ENCODE results near the gene BCL2L2. TPM values are rescaled to one million over a fixed set of nuclear protein-coding genes. Genes with fewer than 3 reads are reported as not detected.
"Not testable (repeated sequence)": the region's sequence is repeated elsewhere in the genome, so short reads cannot be mapped to it uniquely, and the experiment has no call there.

The BCL2L2 gene, protein sequence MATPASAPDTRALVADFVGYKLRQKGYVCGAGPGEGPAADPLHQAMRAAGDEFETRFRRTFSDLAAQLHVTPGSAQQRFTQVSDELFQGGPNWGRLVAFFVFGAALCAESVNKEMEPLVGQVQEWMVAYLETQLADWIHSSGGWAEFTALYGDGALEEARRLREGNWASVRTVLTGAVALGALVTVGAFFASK
- 15.1 and 18.3 TPM in 2 replicates for total RNA-seq (2014; rRNA removed; shearing (Covaris generic); ENCODE audit: low replicate concordance)

DNA sequence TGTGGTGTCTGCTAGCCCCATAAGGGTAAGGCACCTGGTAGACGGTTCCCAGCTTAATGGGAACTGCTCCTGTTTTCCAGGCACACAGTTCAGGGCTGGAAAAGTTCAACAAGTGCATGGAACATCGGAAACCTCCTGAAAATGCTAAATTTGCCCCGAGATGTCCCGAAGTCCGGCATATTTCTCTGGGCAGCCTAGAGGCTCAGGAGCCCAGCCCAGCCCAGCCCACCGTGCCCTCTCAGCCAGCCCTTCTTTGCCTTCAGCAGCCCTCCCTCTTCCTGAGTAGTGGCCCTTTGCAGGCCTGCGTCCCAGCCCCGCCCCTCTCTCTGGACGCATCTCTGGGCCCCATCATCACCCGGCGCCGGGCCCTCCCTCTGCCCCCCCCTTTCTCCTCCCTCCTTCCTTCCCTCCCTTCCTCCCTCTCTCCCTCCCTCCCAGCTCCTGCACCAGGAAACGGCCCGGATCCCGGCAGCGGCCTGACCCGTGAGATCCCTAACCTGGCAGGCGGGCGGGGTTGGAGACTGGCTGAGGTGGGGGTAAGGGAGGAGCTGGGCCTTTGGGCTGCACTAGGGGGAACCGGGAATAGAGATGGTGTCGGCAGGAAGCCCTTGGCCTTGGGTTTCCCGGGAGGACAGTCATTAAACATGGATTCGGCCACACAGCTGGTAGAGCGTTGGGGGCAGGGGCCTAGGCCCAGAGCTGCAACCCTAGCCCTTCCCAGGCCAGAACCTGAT, at the start of gene BCL2L2:
Gene BCL2L2, plus strand, starts transcription at position 422 of the 734 bp plus-strand sequence. CDS start 935 bp downstream, outside the sequence.
- Histone ChIP-seq H3K9me3 (ENCODE audit: low read length) (no peaks in the 10 kb centered on the region), H3K27ac (ENCODE audit: low read length) (peak within 1 kb of the TSS; percentile 59), H3K36me3 (ENCODE audit: insufficient read depth, low read length) (peaks cover 9% of the 10 kb centered on the region; the same call in 1 of the 2 replicates), H2AFZ (ENCODE audit: low read length) (peak within 1 kb of the TSS; percentile 69; the same call in 1 of the 2 replicates), H3K4me1 (ENCODE audit: low read length) (peaks cover 37% of the 10 kb centered on the region), H3K4me3 (ENCODE audit: low read length) (peak within 1 kb of the TSS; percentile 97), H3K9ac (ENCODE audit: low read length) (peak within 1 kb of the TSS; percentile 98), H3K79me2 (ENCODE audit: low read length) (peaks cover 54% of the 10 kb centered on the region), H3K9me2 (replicated peaks; ENCODE audit: insufficient read depth, low read length) (no peaks in the 10 kb centered on the region), H4K20me1 (ENCODE audit: insufficient read depth, low read depth, low read length) (no peaks in the 10 kb centered on the region), H3K4me2 (ENCODE audit: low read depth, low read length, poor library complexity, severe bottlenecking) (peak within 1 kb of the TSS; percentile 95), H3K27me3 (ENCODE audit: low read length) (no peaks in the 10 kb centered on the region)
- DNase-seq = peak; percentile 95

DNA sequence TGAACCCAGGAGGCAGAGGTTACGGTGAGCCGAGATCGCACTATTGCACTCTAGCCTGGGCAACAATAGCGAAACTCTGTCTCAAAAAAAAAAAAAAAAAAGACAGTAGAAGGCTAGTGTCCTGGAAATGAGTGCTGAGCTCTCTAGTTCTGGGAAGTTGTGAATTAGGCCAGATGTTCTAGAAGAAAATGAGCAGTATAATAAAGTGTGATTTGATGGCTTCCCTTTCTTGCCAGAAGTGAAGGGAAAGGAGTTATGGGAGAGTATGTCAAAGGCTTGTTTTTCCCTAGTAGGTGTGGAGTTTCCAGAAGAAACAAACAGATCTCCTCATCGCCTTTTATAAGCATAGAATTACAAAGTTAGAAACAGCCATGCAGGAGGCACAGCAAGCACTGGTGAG, 48.4 kb upstream of the BCL2L2 start:
- no peaks in the 10 kb centered on the region for H3K9me2 ChIP-seq (replicated peaks; ENCODE audit: insufficient read depth, low read length)
- no peak overlapping the region for H2AFZ ChIP-seq (ENCODE audit: low read length)
- H3K9ac ChIP-seq (ENCODE audit: low read length) = no peak overlapping the region
- no peak overlapping the region for H3K4me2 ChIP-seq (ENCODE audit: low read depth, low read length, poor library complexity, severe bottlenecking)
- no peaks in the 10 kb centered on the region for H3K36me3 ChIP-seq (ENCODE audit: insufficient read depth, low read length)
- H3K27me3 ChIP-seq (ENCODE audit: low read length) = no peaks in the 10 kb centered on the region
- H3K27ac ChIP-seq (ENCODE audit: low read length) = no peak overlapping the region
- no peaks in the 10 kb centered on the region for H3K9me3 ChIP-seq (ENCODE audit: low read length)
- no peaks in the 10 kb centered on the region for H3K4me1 ChIP-seq (ENCODE audit: low read length)
- H4K20me1 ChIP-seq (ENCODE audit: insufficient read depth, low read depth, low read length) = no peaks in the 10 kb centered on the region
- H3K79me2 ChIP-seq (ENCODE audit: low read length) = no peaks in the 10 kb centered on the region
- H3K4me3 ChIP-seq (ENCODE audit: low read length) = no peak overlapping the region
- DNase-seq = no peak

DNA sequence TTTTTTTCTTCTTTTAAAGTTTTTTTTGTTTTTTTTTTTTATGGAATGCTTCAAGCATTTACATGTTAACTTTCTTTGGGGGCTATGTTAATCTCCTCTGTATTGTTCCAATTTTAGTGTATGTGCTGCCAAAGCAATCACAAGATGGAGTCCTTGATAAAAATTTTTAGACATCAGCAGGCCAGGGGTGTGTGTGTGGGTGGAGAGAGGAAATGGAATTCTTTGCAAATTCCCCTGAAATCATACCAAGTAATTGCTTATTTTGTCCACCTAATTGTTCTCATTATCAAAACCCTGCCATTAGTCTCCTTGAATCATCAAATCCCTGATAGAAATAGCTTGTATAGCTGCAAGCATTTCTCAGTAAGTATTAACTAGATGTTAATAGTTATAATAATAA, 47.2 kb upstream of the BCL2L2 start:
- no peaks in the 10 kb centered on the region for H3K9me2 ChIP-seq (replicated peaks; ENCODE audit: insufficient read depth, low read length)

DNA sequence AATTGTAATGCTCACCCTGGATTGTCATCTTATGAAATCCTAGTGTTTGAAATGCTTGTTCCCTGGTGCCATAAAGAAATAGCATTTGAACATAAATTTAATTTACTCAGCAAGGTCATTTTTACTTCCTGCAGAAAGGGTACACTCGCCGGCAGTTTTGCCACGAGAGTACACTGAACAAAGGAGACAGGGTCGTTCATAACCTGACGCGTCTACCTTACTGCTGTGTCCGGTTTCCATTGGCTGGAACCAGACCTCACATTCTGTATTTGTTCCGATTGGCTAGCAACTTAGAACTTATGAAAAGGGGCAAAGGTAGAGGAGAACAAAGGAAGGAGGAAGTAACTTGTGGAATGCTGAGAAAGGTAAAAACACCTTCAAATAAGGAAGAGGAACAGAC, 45.8 kb upstream of the BCL2L2 start:
- H3K9ac ChIP-seq (ENCODE audit: low read length) = not testable (repeated sequence)

More for the DNA sequence above, 47.2 kb upstream of the BCL2L2 start:
- Histone ChIP-seq H3K9ac (ENCODE audit: low read length) (no peak overlapping the region), H3K4me3 (ENCODE audit: low read length) (no peak overlapping the region), H3K9me3 (ENCODE audit: low read length) (no peaks in the 10 kb centered on the region), H3K4me1 (ENCODE audit: low read length) (no peaks in the 10 kb centered on the region), H3K36me3 (ENCODE audit: insufficient read depth, low read length) (no peaks in the 10 kb centered on the region), H3K27ac (ENCODE audit: low read length) (no peak overlapping the region), H3K27me3 (ENCODE audit: low read length) (no peaks in the 10 kb centered on the region), H2AFZ (ENCODE audit: low read length) (no peak overlapping the region), H4K20me1 (ENCODE audit: insufficient read depth, low read depth, low read length) (no peaks in the 10 kb centered on the region), H3K4me2 (ENCODE audit: low read depth, low read length, poor library complexity, severe bottlenecking) (no peak overlapping the region), H3K79me2 (ENCODE audit: low read length) (no peaks in the 10 kb centered on the region)
- no peak for DNase-seq

DNA sequence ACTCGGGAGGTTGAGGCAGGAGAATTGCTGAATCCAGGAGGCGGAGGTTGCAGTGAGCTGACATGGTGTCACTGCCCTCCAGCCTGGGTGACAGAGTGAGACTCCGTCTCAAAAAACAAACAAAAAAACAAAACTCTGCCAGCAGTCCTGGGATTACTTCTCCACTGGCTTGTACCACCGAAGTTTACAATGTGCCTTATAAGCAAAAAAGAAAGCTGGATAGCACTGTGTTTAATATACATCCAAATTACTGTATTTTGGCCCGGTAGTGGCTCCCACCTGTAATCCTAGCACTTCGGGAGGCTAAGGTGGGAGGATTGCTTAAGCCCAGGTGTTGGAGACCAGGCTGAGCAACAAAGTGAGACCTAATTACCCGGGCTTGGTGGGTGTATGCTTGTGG, 37.4 kb upstream of the BCL2L2 start:
- Histone ChIP-seq H3K36me3 (ENCODE audit: insufficient read depth, low read length) (no peaks in the 10 kb centered on the region), H3K27ac (ENCODE audit: low read length) (no peak overlapping the region), H3K4me2 (ENCODE audit: low read depth, low read length, poor library complexity, severe bottlenecking) (no peak overlapping the region), H3K4me3 (ENCODE audit: low read length) (no peak overlapping the region), H3K27me3 (ENCODE audit: low read length) (no peaks in the 10 kb centered on the region), H3K4me1 (ENCODE audit: low read length) (no peaks in the 10 kb centered on the region), H3K9me3 (ENCODE audit: low read length) (no peaks in the 10 kb centered on the region), H3K79me2 (ENCODE audit: low read length) (no peaks in the 10 kb centered on the region), H2AFZ (ENCODE audit: low read length) (no peak overlapping the region), H3K9me2 (replicated peaks; ENCODE audit: insufficient read depth, low read length) (no peaks in the 10 kb centered on the region), H3K9ac (ENCODE audit: low read length) (no peak overlapping the region), H4K20me1 (ENCODE audit: insufficient read depth, low read depth, low read length) (no peaks in the 10 kb centered on the region)
- DNase-seq = no peak

More for the DNA sequence above, 45.8 kb upstream of the BCL2L2 start:
- not testable (repeated sequence) for H3K27ac ChIP-seq (ENCODE audit: low read length); H3K27me3 ChIP-seq (ENCODE audit: low read length); H3K9me3 ChIP-seq (ENCODE audit: low read length); H3K4me2 ChIP-seq (ENCODE audit: low read depth, low read length, poor library complexity, severe bottlenecking); DNase-seq; H3K9me2 ChIP-seq (replicated peaks; ENCODE audit: insufficient read depth, low read length); H4K20me1 ChIP-seq (ENCODE audit: insufficient read depth, low read depth, low read length); H2AFZ ChIP-seq (ENCODE audit: low read length); H3K36me3 ChIP-seq (ENCODE audit: insufficient read depth, low read length); H3K4me1 ChIP-seq (ENCODE audit: low read length); H3K4me3 ChIP-seq (ENCODE audit: low read length); H3K79me2 ChIP-seq (ENCODE audit: low read length)

DNA sequence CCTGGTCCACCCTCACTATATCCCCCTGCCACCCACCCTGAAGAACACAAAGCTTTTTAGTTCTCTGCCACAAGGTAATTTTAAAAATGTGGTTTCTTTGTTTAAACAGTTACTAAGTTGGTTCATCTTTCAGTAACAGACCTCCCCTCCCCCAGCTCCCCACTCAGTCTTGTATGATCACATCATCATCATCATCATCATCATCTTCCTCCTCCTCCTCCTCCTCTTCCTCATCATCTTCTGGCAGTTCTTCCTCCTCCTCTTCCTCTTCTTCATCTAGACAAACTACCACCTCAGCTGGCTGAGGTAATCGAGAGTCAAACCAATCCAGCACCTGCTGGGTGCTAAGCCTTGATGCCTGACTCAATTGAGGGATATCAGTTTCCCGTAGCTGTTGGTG, 31.2 kb upstream of the BCL2L2 start:
- Histone ChIP-seq H2AFZ (ENCODE audit: low read length) (no peak overlapping the region), H3K79me2 (ENCODE audit: low read length) (no peaks in the 10 kb centered on the region), H4K20me1 (ENCODE audit: insufficient read depth, low read depth, low read length) (no peaks in the 10 kb centered on the region), H3K4me2 (ENCODE audit: low read depth, low read length, poor library complexity, severe bottlenecking) (no peak overlapping the region), H3K4me3 (ENCODE audit: low read length) (no peak overlapping the region), H3K9ac (ENCODE audit: low read length) (no peak overlapping the region), H3K27ac (ENCODE audit: low read length) (no peak overlapping the region), H3K9me2 (replicated peaks; ENCODE audit: insufficient read depth, low read length) (no peaks in the 10 kb centered on the region), H3K27me3 (ENCODE audit: low read length) (no peaks in the 10 kb centered on the region), H3K36me3 (ENCODE audit: insufficient read depth, low read length) (no peaks in the 10 kb centered on the region), H3K9me3 (ENCODE audit: low read length) (no peaks in the 10 kb centered on the region), H3K4me1 (ENCODE audit: low read length) (no peaks in the 10 kb centered on the region)
- DNase-seq = no peak

DNA sequence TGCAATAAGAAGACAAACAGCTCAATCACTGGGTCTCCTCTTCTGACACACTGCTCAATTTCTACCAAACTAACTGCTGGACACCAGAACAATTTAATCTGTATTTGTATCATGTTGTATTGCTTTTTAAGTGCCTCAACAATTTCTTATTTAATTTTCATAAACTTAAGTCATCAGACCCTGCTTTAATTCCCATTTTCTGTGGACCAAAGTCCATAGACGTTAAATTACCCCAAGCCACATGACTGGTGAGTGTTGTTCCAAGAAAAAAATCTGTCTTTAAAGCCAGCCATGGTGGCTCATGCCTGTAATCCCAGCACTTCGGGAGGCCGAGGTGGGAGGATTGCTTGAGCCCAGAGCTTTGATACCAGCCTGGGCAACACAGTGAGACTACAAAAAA, 29.4 kb upstream of the BCL2L2 start:
- DNase-seq = no peak
- no peak overlapping the region for H3K9ac ChIP-seq (ENCODE audit: low read length)
- no peaks in the 10 kb centered on the region for H3K79me2 ChIP-seq (ENCODE audit: low read length)
- no peaks in the 10 kb centered on the region for H3K9me3 ChIP-seq (ENCODE audit: low read length)
- H3K4me1 ChIP-seq (ENCODE audit: low read length) = no peaks in the 10 kb centered on the region
- H3K9me2 ChIP-seq (replicated peaks; ENCODE audit: insufficient read depth, low read length) = no peaks in the 10 kb centered on the region
- peaks cover 4% of the 10 kb centered on the region; the same call in 1 of the 2 replicates for H4K20me1 ChIP-seq (ENCODE audit: insufficient read depth, low read depth, low read length)
- H3K36me3 ChIP-seq (ENCODE audit: insufficient read depth, low read length) = no peaks in the 10 kb centered on the region
- H3K27me3 ChIP-seq (ENCODE audit: low read length) = no peaks in the 10 kb centered on the region
- no peak overlapping the region for H3K4me3 ChIP-seq (ENCODE audit: low read length)
- no peak overlapping the region for H3K4me2 ChIP-seq (ENCODE audit: low read depth, low read length, poor library complexity, severe bottlenecking)
- no peak overlapping the region for H2AFZ ChIP-seq (ENCODE audit: low read length)
- no peak overlapping the region for H3K27ac ChIP-seq (ENCODE audit: low read length)

DNA sequence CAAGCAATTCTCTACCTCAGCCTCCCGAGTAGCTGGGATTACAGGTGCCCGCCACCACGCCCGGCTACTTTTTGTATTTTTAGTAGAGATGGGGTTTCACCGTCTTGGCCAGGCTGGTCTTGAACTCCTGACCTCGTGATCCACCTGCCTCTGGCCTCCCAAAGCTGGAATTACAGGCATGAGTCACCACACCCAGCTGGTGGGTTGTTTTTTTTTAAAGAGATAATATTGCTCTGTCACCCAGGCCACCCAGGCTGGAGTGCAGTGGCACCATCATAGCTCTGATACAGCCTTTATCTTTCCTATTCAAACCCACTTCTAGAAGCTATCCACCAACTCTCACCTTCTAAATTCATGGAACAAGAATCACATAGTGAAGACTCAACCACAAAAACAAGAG, 28.7 kb upstream of the BCL2L2 start:
- not testable (repeated sequence) for H3K27ac ChIP-seq (ENCODE audit: low read length); H2AFZ ChIP-seq (ENCODE audit: low read length); H4K20me1 ChIP-seq (ENCODE audit: insufficient read depth, low read depth, low read length); H3K4me3 ChIP-seq (ENCODE audit: low read length); H3K4me1 ChIP-seq (ENCODE audit: low read length); H3K4me2 ChIP-seq (ENCODE audit: low read depth, low read length, poor library complexity, severe bottlenecking); H3K9ac ChIP-seq (ENCODE audit: low read length); H3K27me3 ChIP-seq (ENCODE audit: low read length); DNase-seq; H3K9me2 ChIP-seq (replicated peaks; ENCODE audit: insufficient read depth, low read length); H3K79me2 ChIP-seq (ENCODE audit: low read length); H3K9me3 ChIP-seq (ENCODE audit: low read length); H3K36me3 ChIP-seq (ENCODE audit: insufficient read depth, low read length)

Data from Karpas-422 (cell line).